Measurements from ENCODE around the gene THOP1. TPM values are rescaled to one million over a fixed set of nuclear protein-coding genes. Genes with fewer than 3 reads are reported as not detected.

Gene THOP1
- total RNA-seq, 2 donors from 2014 or later, result 40.5 to 145 TPM

DNA sequence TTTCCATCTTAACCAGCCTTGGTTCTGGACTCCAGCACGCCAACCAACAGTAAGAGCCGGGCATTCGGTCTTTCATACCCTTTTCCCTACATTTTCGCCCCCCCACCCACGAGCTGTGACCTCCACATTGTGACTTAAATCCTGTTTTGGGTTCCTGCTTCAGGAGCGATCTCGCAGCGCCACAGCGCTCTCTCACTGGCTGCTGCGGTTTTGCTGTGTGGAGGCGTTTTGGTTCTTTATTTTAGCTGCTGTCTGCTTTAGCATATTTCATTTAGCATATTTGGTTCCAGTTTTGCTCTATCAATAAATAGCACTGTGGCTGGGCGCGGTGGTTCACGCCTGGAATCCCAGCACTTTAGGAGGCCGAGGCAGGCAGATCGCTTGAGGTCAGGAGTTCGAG, 25.9 kb upstream of the THOP1 start:
- no peak for DNase-seq (ENCODE audit: low spot score in 2 of 2)
- Mint-ChIP-seq H3K36me3 (no peaks in the 10 kb centered on the region), H3K27ac (no peak overlapping the region), H3K9me3 (no peaks in the 10 kb centered on the region)
- no peak for ATAC-seq

DNA sequence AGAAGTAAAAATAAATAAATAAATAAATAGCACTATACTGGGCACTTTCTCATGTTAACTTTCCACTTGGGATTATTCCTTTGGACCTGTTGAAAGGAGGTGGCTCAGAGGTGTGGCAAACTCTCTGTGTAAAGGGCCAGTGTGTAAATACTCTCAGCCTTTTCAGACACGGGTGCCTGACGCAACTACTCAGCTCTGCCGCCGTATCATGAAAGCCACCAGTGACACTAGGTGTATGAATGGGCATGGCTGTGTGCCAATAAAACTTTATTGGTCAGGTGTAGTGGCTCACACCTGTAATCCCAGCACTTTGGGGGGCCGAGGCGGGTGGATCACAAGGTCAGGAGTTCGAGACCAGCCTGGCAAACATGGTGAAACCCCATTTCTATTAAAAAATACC, 25.3 kb upstream of the THOP1 start:
- H3K36me3 Mint-ChIP-seq, result no peaks in the 10 kb centered on the region
- no peaks in the 10 kb centered on the region for H3K9me3 Mint-ChIP-seq
- no peak overlapping the region for H3K27ac Mint-ChIP-seq
- DNase-seq (ENCODE audit: low spot score in 2 of 2) (no peak), ATAC-seq (no peak)

DNA sequence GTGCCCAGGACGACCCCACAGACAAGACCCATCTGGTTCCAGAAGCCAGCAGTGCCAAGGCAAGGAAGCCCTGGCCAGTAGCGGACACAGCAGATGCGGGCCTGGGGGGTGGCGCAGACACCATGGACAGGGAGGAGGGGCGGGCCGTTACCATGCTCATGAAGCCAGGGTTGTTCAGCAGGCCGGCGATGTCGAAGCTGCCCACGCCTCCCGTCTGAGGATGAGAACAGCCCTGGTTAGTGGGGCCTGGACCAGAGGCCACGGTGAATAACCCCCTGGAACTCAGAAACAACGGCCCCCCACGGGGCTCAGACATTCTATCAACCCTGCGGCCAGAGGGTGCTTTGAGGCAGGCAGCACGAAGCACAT, 24.0 kb upstream of the THOP1 start:
- Mint-ChIP-seq H3K9me3 (no peaks in the 10 kb centered on the region), H3K27ac (no peak overlapping the region), H3K36me3 (no peaks in the 10 kb centered on the region)
- ATAC-seq (no peak), DNase-seq (ENCODE audit: low spot score in 2 of 2) (no peak)

DNA sequence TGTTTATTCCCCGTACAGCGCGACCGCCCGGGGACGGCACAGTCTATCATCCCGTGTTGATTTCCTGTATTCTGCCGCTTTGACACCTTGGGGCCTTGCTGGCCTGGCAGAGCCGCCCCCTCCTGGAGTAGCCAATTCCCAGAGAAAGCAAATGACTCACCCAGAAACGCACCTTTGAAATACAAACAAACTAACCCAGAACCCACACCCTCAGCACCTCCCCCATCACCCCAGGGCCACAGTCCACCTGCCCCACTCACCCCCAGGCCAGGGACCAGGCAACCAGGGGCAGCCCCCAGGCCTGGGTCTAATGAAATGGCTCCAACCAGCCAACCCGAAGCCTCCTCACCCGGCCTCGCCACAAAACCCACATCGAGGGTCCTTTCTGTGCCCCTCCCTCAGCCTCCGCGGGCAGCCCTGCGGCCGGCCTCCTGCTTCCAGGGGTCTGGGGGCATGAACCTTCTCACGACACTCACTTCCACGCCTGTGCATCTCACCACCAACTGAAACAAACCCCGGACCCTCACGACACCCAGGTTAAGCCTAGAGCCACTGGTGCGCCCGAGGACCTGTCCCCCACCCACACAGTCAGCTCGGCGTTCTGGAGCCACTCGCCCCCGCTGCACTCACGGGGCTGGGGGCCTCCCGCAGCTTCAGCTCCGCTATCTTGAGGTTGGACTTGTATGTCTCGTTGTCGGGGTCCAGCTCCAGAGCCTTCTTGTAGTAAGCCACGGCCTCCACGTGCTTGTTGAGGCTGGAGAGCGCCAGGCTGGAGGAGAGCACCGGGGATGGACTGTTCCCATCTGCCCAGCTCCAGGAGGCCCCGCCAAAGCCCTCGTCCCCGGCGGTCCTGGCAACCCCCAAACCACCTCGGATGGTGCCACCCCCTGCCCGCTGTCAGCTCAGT, 23.2 kb upstream of the THOP1 start:
- no peak for ATAC-seq
- Mint-ChIP-seq H3K27ac (no peak overlapping the region), H3K36me3 (no peaks in the 10 kb centered on the region), H3K9me3 (no peaks in the 10 kb centered on the region)
- DNase-seq (ENCODE audit: low spot score in 2 of 2), result no peak

DNA sequence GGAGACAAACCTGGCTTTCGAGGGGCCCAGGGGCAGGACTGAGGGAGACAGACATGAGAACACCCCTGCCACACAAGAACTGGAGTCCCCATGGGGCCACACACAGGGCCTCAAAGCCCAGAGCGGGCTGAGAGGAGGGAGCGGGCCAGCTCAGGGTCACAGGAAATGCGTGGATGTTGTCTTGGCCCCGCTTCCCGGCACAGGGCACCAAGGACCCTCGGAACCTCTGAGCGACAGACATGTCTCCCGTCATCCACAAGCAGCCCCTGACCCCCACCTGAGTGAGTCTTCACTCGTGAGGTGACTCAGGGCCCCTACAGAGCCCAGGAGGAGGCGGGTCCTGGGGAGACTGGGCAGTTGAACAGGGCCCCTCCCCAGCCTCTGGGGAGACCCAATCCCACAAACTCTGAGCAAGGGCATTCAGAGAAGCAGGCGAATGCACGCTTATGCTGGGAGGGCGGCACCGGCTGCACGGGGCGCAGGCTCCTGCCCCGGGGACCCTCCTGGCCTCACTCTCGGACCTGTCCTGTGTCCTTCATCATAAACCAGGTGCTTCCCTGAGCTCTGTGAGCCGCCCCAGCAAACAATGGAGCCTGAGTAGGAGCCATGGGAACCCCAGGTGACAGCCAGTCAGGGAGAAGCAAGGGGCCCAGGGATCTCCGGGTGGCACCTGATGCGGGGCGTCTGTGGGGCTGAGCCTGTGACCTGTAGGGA, 22.4 kb upstream of the THOP1 start:
- ATAC-seq (no peak), DNase-seq (ENCODE audit: low spot score in 2 of 2) (no peak)
- no peak overlapping the region for H3K27ac Mint-ChIP-seq
- no peaks in the 10 kb centered on the region for H3K9me3 Mint-ChIP-seq
- H3K36me3 Mint-ChIP-seq, result no peaks in the 10 kb centered on the region

DNA sequence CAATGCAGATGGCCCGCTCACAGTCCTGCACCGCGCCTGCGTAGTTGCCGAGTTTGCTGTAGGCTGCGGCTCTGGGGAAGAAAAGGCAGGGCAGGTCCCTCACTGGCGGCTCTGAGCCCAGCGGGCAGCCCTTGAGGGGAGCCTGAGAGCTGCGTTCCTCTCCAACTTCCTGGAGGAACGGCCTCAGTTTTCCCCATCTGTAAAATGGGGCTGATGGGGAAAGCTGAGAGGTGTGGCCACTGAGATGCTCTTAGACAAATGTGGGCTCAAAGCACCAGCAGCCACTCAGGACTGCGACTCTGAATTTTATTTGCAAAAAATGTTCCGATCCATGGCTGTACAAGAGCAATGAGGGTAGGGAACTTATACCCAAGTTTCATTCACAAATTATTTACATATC, 21.6 kb upstream of the THOP1 start:
- Mint-ChIP-seq H3K27ac (no peak overlapping the region), H3K36me3 (no peaks in the 10 kb centered on the region), H3K9me3 (no peaks in the 10 kb centered on the region)
- DNase-seq (ENCODE audit: low spot score in 2 of 2), result no peak
- ATAC-seq, result no peak

DNA sequence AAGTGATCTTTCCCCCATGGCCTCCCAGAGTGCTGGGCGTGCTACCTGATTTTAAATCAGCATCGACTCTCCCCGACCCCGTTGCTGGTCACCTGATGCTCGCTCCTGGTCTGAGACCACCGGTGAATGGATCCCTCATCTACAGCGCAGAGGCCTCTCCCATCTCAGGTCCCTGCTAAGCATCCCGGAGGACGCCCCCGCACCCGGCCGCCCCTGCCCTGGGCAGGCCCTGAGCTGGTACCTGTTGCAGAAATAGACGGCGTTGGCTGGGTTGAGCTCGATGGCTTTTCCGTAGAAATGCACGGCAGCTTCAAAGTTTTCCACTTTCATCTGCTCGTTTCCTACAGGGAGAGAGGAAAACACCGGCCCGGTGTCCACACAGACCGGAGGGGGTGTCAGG, 20.4 kb upstream of the THOP1 start:
- ATAC-seq, result no peak
- Mint-ChIP-seq H3K27ac (no peak overlapping the region), H3K9me3 (no peaks in the 10 kb centered on the region), H3K36me3 (no peaks in the 10 kb centered on the region)
- DNase-seq (ENCODE audit: low spot score in 2 of 2), result no peak

DNA sequence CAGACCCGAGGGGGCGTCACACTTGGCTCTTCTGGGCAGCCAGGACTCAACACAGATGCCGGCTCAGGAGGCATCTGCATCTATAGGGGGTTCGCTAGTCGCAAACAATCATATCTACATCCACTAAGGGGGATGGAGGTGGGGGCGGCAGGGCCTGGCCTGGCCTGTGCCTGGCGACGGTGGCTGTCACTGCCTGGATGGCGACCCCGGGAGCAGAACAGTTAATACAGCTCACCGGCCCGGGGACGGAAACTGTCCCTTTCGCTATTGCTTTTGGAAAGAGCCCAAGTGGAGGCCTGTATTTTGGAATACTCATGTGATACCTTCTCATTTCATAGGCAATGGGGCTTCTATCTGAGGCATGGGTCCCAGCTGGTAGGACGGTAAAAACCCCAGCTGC, 19.9 kb upstream of the THOP1 start:
- no peaks in the 10 kb centered on the region for H3K9me3 Mint-ChIP-seq
- H3K27ac Mint-ChIP-seq, result no peak overlapping the region
- DNase-seq (ENCODE audit: low spot score in 2 of 2) (no peak), ATAC-seq (no peak)
- no peaks in the 10 kb centered on the region for H3K36me3 Mint-ChIP-seq

DNA sequence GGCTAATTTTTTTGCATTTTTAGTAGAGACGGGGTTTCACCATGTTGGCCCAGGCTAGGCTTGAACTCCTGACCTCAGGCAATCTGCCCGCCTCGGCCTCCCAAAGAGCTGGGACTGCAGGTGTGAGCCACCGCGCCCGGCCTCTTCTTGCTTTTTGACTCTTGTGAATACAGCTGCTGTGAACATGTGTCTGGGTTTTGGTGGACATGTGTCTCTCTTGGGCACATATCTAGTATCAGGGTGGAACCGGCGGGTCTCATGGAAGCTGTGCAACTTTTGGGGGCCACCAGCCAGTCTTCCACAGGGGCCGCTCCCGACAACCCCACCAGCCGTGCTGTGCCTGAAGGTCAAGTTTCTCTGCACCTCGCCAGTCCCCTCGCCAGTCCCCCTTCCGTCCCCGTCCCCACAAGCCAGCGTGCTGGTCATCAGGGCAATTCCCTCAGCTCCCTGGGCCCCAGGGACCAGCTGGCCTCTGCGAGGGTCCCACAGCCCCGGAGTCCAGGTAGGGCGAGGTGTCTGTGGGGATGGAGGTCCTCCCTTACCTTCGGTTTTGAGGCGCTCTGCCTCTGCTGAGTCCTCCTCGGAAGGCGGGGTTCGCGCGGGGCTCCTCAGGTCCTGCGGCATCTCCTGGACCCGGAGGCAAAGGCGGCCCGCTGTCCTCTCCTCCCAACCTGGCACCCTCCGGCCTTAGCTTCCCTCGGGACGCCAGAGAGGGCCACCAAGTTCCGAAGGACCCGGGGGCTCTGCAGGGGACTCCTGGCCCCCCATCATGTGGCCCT, 18.5 kb upstream of the THOP1 start:
- H3K36me3 Mint-ChIP-seq, result no peaks in the 10 kb centered on the region
- ATAC-seq, result no peak

DNA sequence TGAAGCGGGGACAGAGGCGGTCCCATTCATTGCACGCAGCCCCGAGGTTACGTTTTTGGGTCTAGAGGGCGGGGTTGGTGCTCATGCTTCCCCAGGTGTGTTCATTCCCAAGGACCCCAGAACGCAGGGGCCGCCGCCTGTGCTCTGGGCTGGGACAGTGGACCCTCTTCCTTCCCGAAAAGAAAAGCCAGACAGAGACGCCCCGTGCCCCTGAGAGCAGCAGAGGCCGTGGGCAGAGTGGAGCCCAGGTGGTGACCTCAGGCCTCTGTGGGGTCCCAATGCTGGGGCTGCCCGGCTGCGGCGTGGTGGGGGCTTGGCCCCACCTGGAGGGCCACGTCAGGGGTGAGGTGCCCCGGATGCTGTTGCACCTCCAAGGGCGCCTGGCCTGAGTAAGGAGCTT, 17.6 kb upstream of the THOP1 start:
- H3K9me3 Mint-ChIP-seq, result no peaks in the 10 kb centered on the region
- H3K36me3 Mint-ChIP-seq, result no peaks in the 10 kb centered on the region

More for the DNA sequence above, 18.5 kb upstream of the THOP1 start:
- Mint-ChIP-seq H3K9me3 (no peaks in the 10 kb centered on the region), H3K27ac (no peak overlapping the region)
- no peak for DNase-seq (ENCODE audit: low spot score in 2 of 2)

DNA sequence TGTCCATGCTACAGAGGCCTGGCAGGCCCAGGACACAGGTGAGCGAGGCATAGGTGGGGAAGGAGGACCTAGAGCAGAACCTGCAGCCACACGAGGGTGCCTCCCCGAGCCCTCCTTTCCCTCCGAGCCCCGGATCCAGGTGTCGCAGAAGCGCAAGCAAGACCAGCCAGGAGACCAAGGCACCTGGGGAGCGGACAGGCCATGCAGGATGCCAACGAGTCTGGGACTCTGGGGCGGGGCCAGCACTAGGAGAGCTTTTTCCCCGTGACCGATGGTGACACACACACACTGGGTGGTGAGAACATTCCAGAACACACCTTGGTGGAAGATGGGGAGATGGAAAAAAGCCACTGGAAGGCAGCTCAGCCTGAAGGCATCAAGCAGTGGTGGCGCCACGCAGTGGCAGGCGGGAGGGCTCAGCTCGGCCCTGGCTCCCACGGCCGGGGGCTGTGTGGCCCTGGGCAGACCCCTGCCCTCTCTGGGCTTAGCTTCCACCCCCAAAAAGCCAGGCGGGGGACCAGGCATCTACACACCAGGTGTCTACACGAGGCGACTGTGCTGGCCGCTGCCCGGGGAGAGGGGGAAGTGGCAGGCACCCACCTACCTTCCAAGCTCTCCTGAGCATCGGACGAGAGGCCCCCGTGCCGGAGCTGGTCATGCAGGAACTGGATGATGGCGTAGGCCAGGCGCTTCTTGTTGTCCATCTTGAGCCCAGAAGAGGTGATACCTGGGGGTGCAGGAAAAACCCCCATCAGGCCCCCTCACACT, 16.8 kb upstream of the THOP1 start:
- no peak for ATAC-seq
- DNase-seq (ENCODE audit: low spot score in 2 of 2), result no peak

More for the DNA sequence above, 17.6 kb upstream of the THOP1 start:
- no peak overlapping the region for H3K27ac Mint-ChIP-seq
- DNase-seq (ENCODE audit: low spot score in 2 of 2) (no peak), ATAC-seq (no peak)

DNA sequence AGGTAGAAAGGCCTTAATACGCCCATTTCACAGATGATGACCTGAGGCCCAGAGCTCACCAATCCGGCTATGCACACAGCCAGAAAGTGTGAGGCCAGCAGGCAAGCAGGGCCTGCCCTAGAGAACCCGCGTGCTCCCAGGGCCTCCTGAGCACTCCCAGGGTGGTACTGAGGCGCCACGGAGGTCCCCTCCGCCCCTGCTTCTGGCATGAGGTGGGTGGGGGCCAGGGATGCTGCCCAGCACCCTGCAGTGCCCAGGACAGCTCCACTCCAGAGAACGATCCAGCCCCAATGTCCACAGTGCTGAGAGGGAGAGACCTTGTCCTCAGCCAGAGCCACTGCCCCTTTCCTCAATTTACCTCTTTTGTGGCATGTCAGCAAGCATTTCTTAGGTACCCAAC, 16.1 kb upstream of the THOP1 start:
- Mint-ChIP-seq H3K9me3 (no peaks in the 10 kb centered on the region), H3K36me3 (no peaks in the 10 kb centered on the region), H3K27ac (no peak overlapping the region)
- no peak for DNase-seq (ENCODE audit: low spot score in 2 of 2)
- no peak for ATAC-seq

More for the DNA sequence above, 16.8 kb upstream of the THOP1 start:
- no peaks in the 10 kb centered on the region for H3K9me3 Mint-ChIP-seq
- H3K27ac Mint-ChIP-seq, result no peak overlapping the region
- H3K36me3 Mint-ChIP-seq, result no peaks in the 10 kb centered on the region

DNA sequence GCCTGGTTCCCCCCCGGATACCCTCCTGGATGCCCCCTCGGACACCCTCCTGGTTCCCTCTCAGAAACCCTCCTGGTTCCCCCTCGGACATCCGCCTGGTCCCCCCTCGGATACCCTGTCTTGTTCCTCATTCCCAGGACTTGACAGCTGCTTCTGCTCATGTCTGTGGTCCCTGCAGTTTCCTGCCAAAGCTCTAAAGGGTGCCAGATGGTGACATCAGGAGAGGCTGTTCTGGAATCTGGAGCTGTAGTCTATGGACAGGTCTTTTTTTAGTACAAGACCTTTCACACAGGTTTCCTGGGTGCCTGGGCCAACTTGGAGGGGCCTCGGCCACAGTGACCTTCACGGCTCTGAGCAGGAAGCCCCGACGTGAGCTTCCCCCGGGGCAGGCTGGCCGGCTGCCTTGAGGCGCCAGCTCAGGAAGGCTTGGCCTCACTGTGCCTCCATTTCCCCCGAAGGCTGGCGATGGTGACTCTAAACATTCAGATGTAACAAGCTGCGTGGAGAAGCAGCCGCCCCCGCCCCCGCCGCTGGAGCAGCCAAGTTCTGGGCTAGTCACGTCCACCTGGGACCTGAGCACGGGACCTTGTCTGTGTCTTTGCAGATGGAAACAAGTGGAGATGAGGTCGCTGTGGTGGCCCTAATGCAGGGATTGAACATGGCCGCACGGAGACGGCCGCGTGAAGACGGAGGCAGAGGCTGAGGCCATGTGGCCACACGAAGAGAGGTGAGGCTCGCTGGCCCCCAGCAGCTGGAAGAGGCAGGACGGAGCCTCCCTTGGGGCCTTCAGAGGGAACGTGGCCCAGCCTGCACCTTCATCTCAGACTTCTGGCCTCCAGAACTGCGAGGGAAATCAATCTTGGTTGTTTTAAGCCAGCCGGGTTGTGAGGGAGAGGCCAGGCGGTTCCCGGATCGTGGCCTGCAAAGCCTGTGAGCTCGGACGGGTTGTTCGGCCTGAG, 15.0 kb upstream of the THOP1 start:
- DNase-seq (ENCODE audit: low spot score in 2 of 2) (no peak), ATAC-seq (no peak)
- H3K27ac Mint-ChIP-seq, result peak overlapping the region in 1 of 2 donors; percentile 44
- peaks cover 0 to 3% of the 10 kb centered on the region in 2 donors for H3K36me3 Mint-ChIP-seq
- no peaks in the 10 kb centered on the region for H3K9me3 Mint-ChIP-seq

DNA sequence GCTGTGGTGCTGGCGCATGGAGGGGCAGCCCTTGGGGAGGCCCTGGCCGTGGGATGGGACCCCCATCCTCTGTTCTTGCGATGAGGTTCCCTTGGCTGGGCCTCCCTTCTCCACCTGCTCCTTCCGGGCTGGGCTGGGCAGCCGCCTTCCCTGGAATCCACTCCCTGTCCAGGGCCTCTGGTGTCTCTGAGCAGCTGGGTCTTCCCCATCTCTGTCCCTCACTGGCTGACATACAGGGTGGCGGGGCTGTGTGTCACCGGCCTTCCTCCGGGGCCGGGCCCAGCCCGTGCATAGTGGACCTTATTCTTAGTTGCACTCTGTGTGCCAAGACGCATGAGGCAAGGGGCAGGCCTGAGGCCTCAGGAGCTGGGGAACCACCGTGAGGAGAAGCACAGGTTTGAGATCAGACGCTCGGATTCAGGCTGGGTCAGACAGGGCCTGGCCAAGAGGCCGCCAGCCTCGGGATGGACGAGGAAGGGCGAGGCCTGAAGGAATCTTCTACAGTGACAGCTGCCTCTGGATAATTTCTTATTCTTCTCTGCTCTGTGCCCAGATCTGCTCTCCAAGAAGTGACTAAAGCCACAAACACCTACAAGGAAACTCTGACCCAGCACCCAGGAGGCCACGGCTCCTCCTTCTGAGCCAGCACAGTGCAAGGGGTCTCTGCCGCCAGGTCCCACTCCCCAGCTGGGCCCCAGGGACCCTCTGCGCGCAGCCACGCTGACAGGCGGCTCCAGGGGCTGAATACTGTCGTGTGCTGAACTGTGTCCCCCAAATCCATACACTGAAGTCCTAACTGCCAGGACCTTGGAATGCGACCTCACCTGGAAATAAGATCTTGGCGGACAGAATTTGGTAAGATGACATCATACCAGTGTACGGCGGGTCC, 13.3 kb upstream of the THOP1 start:
- Mint-ChIP-seq H3K9me3 (no peaks in the 10 kb centered on the region), H3K27ac (peak overlapping the region in 1 of 2 donors; percentile 65), H3K36me3 (peaks cover 0 to 16% of the 10 kb centered on the region in 2 donors)
- DNase-seq (ENCODE audit: low spot score in 2 of 2), result no peak
- ATAC-seq, result no peak
